GM18507 (cell line): Measurements from ENCODE around the gene LSM14A.
"Not testable (repeated sequence)": the region's sequence is repeated elsewhere in the genome, so short reads cannot be mapped to it uniquely, and the experiment has no call there.

ENCODE experiments used
- DNase-seq: peaks from one replicate; pipeline ENCODE4 v3.0.0; 2011; ENCODE audit warnings: low read depth; ENCODE audit not compliant: insufficient read length; ENCODE audit errors: extremely low spot score
- FAIRE-seq: peaks from 2 replicates; lab custom pipeline; 2011; peaks lifted over from hg19 to GRCh38; lab: Jason Lieb, UNC

LSM14A gene

GRCh38 chr19:34222386-34222785 is 50.1 kb downstream of the LSM14A start:
- no peak for FAIRE-seq
- DNase-seq, result no peak

- no peak for FAIRE-seq
- DNase-seq, result no peak
Measured at GRCh38 chr19:34224996-34225658, 52.8 kb downstream of the LSM14A start.

- no peak for FAIRE-seq
Measured at GRCh38 chr19:34225659-34226015, 53.3 kb downstream of the LSM14A start.

DNA sequence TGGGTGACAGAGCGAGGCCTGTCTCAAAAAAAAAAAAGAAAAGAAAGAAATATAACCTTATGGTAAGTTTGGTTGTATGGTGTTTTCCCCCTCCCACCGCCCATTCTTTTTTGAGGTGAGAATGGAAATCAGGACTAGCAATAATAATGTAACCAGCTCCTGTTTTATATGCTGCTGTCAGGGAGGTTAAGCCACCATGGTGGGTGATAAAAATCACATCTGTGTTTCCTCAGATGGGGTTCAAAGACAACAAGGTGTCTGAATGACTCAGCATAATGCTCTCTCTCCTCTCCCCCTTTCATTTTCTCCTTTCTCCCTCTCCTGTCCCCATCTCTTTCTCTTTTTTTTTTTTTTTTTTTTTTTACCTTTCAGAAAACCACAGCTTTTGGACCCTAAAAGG is 53.7 kb downstream of the LSM14A start:
- no peak for FAIRE-seq
- no peak for DNase-seq

More at GRCh38 chr19:34225659-34226015, 53.3 kb downstream of the LSM14A start:
- DNase-seq, result no peak

GRCh38 chr19:34228347-34228746 is 56.0 kb downstream of the LSM14A start:
- DNase-seq (no peak), FAIRE-seq (no peak)

DNA sequence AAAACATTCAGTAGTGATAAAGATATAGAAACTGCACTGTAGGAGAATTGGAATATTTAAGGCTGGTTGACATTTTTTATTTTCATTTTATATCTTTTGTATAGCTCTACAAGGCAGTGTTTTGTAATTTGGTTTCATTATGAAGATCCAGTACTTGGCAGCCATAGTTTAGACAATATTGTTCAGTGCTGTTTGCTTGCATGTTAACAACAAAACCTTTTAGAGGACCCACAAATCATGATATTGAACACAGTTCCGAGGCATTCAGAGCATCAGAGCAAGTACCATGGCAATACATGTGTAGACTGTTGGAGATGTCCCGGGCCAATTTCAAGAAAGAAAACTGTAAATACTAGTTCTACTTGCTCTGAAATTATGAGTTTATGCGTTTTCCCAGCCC is 56.5 kb downstream of the LSM14A start:
- DNase-seq (no peak), FAIRE-seq (no peak)

DNA sequence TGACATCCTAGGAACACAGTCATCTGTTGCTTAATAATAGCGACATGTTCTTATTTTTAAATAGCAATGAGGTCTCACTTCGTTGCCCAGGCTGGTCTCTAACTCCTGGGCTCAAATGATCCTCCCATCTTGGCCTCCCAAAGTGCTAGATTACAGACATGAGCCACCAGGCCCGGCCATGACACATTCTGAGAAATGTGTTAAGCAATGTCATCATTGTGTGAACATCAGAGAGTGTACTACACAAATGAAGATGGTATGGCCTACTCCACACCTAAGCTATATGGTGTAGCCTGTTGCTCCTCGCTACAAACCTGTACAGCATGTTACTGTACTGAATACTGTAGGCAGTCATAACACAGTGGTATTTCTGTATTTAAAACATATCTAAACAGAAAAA is 57.4 kb downstream of the LSM14A start:
- DNase-seq (no peak), FAIRE-seq (no peak)

DNA sequence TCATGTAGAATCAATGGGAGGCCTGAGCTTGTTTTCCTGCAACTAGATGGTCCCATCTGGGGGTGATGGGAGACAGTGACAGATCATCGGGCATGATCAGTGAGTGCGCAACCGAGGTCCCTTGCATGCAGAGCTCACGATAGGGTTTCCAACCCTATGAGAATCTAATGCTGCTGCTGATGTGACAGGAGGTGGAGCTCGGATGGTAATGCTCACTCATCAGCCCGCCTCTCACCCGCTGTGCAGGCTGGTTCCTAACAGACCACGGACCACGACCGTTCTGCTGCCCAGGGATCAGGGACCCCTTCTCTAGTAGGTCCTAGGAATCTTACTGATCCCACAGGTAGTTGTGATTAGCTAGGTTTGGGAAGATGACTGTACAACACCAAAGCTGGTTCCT is 58.5 kb downstream of the LSM14A start:
- FAIRE-seq (no peak), DNase-seq (no peak)

GRCh38 chr19:34231439-34231838 is 59.1 kb downstream of the LSM14A start:
- no peak for FAIRE-seq
- DNase-seq, result no peak

DNA sequence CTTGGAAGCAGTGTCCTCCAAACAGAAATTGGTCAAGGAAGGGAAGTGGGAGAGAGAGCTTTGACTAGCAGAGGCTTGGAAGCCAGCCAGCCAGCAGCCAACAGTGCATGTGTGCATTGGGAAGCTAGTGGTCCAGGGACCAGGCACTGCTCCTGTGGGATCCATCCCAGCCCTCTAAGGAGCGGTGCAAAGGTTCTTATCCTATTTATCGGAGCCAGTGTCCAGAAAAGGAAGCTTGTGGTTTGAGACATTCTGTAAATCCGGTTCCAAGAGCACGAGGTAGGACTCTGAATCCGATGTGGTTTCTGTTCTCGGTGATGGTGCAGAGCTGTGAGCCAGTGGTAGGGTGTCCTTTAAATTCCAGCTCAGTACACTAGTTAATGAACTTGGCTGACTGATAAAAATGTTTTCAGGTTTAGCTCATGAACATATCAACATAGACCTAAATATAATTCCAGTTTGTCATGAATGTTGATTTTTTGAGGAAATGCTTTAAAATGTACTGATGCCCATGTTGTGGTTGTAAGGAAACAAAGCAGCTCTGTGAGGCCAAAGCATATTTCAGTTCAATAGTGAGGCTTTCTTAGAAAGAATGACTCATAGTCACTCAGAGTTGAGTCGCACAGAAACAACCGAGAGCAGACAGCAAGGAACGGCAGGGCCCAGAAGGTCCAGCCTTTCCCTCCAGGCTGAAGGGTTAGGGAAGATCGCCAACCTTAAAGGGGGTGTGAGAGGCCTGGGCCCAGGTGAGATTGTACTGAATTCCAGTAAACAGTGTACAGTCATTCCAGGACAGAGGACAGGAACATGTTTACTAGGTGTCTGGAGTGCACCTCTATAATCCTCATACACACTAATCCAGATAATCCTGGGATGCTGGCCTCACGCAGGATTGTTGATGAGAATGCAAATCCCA is 60.5 kb downstream of the LSM14A start:
- DNase-seq (no peak), FAIRE-seq (no peak)

- FAIRE-seq (no peak), DNase-seq (no peak)
Measured at GRCh38 chr19:34235425-34235940, 63.2 kb downstream of the LSM14A start.

GRCh38 chr19:34236035-34236987 is 64.0 kb downstream of the LSM14A start:
- FAIRE-seq (no peak), DNase-seq (no peak)

DNA sequence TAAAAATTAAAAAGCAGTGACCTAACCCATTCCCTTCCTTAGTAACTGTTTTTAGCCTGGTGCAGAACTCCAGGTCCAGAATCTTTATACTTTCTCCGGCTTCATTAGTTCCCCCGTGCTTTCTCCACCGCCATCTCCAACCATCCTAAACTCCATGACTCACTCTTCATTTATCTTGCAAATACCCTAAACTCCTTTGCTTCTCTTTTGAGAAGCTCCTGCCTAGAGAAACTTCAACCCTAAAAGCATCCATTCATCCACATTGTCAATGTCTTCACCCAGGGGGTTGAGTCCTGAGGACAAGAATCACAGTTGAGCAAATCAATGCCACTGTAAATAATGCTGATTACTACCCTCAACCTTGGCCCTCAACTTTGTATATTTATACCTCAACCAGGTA is 65.0 kb downstream of the LSM14A start:
- DNase-seq (no peak), FAIRE-seq (no peak)

DNA sequence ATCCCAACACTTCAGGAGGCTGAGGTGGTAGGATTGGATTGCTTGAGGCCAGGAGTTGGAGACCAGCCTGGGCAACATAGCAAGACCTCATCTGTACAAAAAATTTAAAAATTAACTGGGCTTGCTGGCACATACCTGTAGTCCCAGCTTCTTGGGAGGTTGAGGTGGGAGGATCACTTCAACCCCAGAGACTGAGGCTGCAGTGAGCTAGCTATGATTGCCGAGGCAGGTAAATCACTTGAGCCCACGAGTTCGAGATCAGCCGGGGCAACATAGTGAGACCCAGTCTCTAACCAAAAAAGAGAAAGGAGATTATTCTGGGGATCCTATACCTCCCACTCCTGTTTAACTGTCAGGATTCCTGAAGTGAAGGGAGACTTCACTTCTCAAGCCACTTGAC is 65.6 kb downstream of the LSM14A start:
- no peak for DNase-seq
- no peak for FAIRE-seq

- peak; percentile 63 for FAIRE-seq
- DNase-seq, result no peak
Measured at GRCh38 chr19:34241513-34242337, 69.4 kb downstream of the LSM14A start.

DNA sequence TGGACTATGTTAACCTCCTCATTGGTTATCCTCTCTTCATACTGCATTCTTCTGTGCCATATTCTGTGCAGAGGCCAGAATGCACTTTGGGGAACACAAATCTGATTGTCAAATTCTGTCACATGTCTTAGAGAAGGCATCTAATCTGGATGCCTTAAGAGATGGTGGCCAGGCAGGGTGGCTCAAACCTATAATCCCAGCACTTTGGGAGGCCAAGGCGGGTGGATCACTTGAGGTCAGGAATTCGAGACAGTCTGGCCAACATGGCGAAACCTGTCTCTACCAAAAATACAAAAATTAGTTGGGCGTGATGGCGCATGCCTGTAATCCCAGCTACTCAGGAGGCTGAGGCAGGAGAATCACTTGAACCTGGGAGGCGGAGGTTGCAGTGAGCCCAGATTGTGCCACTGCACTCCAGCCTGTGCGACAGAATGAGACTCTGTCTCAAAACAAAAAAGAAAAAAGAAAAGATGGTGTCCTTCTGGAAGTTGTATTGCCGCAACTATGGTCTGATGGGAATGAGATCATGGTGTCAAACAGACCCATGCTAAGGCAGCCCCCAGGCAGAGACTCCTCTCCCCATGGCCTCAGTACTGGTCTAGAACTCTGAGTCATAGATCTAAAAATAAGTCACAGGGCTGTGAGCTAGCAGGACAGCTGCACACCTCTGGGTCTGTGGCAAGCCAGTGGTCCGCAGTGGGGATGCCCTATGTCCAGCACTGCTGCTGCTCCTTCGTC is 71.0 kb downstream of the LSM14A start:
- not testable (repeated sequence) for DNase-seq, FAIRE-seq

GRCh38 chr19:34243876-34244578 is 71.7 kb downstream of the LSM14A start:
- DNase-seq, result no peak
- FAIRE-seq, result no peak
